Measurements from ENCODE around the gene CHRM2. TPM values are rescaled to one million over a fixed set of nuclear protein-coding genes. Genes with fewer than 3 reads are reported as not detected.
"Not testable (repeated sequence)": the region's sequence is repeated elsewhere in the genome, so short reads cannot be mapped to it uniquely, and the experiment has no call there.

Gene CHRM2
- 1 to 10 TPM; 1.3 to 8.5 (median 3.0) TPM for total RNA-seq

GRCh38 chr7:136868496-136869000, at the start of gene CHRM2:
TSS of gene CHRM2 (plus strand) at chr7:136868652. CDS start at chr7:137014866, 146,214 bp downstream.
- no peaks in the 10 kb centered on the region for H3K9me3 ChIP-seq
- no peak within 1 kb of the TSS for H3K27ac ChIP-seq
- H3K4me1 ChIP-seq: peaks cover 15 to 34% (median 26%) of the 10 kb centered on the region in 4 donors
- WGBS, 2 donors: 1 to 4% methylated on average over 11 to 23 of the region's 23 CpGs
- DNase-seq (peak in 1 of 2 donors; percentile 24), ATAC-seq (ENCODE audit: low FRiP score in 2 of 2) (no peak)
- TF ChIP-seq POLR2AphosphoS5 (IDR thresholded peaks at IDR 0.05) (no peak), EP300 (IDR thresholded peaks at IDR 0.05) (no peak), POLR2A (IDR thresholded peaks at IDR 0.05) (no peak)
- TF ChIP-seq, protein P1, sequence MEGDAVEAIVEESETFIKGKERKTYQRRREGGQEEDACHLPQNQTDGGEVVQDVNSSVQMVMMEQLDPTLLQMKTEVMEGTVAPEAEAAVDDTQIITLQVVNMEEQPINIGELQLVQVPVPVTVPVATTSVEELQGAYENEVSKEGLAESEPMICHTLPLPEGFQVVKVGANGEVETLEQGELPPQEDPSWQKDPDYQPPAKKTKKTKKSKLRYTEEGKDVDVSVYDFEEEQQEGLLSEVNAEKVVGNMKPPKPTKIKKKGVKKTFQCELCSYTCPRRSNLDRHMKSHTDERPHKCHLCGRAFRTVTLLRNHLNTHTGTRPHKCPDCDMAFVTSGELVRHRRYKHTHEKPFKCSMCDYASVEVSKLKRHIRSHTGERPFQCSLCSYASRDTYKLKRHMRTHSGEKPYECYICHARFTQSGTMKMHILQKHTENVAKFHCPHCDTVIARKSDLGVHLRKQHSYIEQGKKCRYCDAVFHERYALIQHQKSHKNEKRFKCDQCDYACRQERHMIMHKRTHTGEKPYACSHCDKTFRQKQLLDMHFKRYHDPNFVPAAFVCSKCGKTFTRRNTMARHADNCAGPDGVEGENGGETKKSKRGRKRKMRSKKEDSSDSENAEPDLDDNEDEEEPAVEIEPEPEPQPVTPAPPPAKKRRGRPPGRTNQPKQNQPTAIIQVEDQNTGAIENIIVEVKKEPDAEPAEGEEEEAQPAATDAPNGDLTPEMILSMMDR (IDR thresholded peaks at IDR 0.05): no peak
- peaks cover 0 to 18% (median 5%) of the 10 kb centered on the region in 4 donors for H3K27me3 ChIP-seq
- H3K36me3 ChIP-seq: no peaks in the 10 kb centered on the region
- peak within 1 kb of the TSS; percentile 22 to 56 (median 38) for H3K4me3 ChIP-seq

DNA sequence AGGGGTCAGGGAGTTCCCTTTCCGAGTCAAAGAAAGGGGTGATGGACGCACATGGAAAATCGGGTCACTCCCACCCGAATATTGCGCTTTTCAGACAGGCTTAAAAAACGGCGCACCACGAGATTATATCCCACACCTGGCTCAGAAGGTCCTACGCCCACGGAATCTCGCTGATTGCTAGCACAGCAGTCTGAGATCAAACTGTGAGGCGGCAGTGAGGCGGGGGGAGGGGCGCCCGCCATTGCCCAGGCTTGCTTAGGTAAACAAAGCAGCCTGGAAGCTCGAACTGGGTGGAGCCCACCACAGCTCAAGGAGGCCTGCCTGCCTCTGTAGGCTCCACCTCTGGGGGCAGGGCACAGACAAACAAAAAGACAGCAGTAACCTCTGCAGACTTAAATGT, 37.1 kb upstream of the CHRM2 start:
- H3K4me1 ChIP-seq; H3K9me3 ChIP-seq; H3K36me3 ChIP-seq; H3K27me3 ChIP-seq; H3K4me3 ChIP-seq; H3K27ac ChIP-seq; ATAC-seq (ENCODE audit: low FRiP score in 2 of 2): not testable (repeated sequence)
- 79% methylated on average over 16 of the region's 16 CpGs; no CpG with 5 or more reads in 1 of the 2 donors for WGBS, 2 donors
- peak in 1 of 2 donors; percentile 58 for DNase-seq

DNA sequence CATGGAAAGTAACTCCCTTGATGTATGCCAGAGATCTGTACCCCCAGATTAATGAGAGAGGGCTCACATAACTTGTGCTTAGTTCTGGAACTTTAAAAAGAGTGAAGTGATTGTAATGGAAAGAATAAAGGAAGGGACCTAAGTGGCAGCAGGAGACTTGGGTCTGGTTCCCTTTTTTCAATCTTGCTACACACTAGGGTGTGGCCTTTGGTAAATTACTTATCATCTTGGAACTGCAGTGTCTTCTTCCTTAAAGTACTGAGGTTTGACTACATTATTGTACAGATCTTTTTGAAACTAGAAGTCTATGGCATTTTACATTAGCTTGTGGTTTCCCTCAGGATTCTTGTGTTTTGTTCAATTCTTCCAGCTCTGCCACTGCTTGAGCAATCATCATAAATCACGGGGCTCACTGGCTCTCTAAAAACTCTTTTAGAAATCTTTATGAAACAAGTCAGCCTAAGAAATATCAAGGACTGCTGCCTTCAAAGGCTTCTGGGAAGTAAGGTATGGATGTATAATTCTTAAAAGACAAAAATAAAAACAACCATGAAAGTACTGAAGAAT, 22.5 kb upstream of the CHRM2 start:
- DNase-seq (no peak), ATAC-seq (ENCODE audit: low FRiP score in 2 of 2) (no peak)
- Histone ChIP-seq H3K4me3 (no peak overlapping the region), H3K36me3 (no peaks in the 10 kb centered on the region), H3K9me3 (no peaks in the 10 kb centered on the region), H3K27me3 (no peaks in the 10 kb centered on the region), H3K27ac (no peak overlapping the region), H3K4me1 (no peaks in the 10 kb centered on the region)
- WGBS, 2 donors: 36 to 50% methylated on average over 1 of the region's 1 CpG
- no peak for TF ChIP-seq POLR2AphosphoS5 (IDR thresholded peaks at IDR 0.05)
- TF ChIP-seq POLR2A (IDR thresholded peaks at IDR 0.05): no peak
- TF ChIP-seq, protein P1 (IDR thresholded peaks at IDR 0.05): no peak
- TF ChIP-seq EP300 (IDR thresholded peaks at IDR 0.05): no peak

DNA sequence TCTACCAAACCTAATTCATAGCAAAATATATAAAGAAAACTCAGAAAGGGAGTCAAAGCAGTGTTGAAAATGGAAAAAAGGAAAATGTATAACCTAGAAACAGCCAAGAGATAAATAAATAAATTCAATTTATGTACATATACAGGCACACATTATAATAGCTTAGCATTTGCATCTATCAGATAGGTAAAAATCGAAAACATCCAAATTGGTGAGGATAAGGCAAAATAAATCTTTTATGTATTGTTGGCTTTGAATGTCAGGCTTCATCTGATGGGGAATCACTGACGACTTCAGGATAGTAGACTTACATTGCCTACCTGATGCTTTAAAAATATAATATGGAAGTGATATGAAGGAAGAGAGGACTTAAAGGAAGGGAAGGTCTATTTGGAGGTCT, 20.6 kb upstream of the CHRM2 start:
- no peak for DNase-seq
- Histone ChIP-seq H3K27ac (no peak overlapping the region), H3K9me3 (no peaks in the 10 kb centered on the region), H3K4me3 (no peak overlapping the region), H3K27me3 (no peaks in the 10 kb centered on the region), H3K36me3 (no peaks in the 10 kb centered on the region), H3K4me1 (no peaks in the 10 kb centered on the region)
- WGBS, 2 donors: 77 to 78% methylated on average over 2 of the region's 2 CpGs
- ATAC-seq (ENCODE audit: low FRiP score in 2 of 2): no peak
- TF ChIP-seq EP300 (IDR thresholded peaks at IDR 0.05) (no peak), POLR2A (IDR thresholded peaks at IDR 0.05) (no peak), POLR2AphosphoS5 (IDR thresholded peaks at IDR 0.05) (no peak)
- TF ChIP-seq, protein P1 (IDR thresholded peaks at IDR 0.05): no peak

- H3K27me3 ChIP-seq: no peaks in the 10 kb centered on the region
- ATAC-seq (ENCODE audit: low FRiP score in 2 of 2) (no peak), DNase-seq (no peak)
- H3K27ac ChIP-seq: no peak overlapping the region
- 38 to 54% methylated on average over 2 of the region's 2 CpGs for WGBS, 2 donors
- no peak overlapping the region for H3K4me3 ChIP-seq
- H3K36me3 ChIP-seq: no peaks in the 10 kb centered on the region
- TF ChIP-seq EP300 (IDR thresholded peaks at IDR 0.05) (no peak), POLR2AphosphoS5 (IDR thresholded peaks at IDR 0.05) (no peak), POLR2A (IDR thresholded peaks at IDR 0.05) (no peak)
- TF ChIP-seq, protein P1 (IDR thresholded peaks at IDR 0.05): no peak
- no peaks in the 10 kb centered on the region for H3K4me1 ChIP-seq
- no peaks in the 10 kb centered on the region for H3K9me3 ChIP-seq
Measured at GRCh38 chr7:136853654-136854053, 14.8 kb upstream of the CHRM2 start.

All from upper lobe of left lung (tissue), 6 donors.